GM18502 (cell line): ENCODE measurements around the gene VPS33A.
"Not testable (repeated sequence)": the region's sequence is repeated elsewhere in the genome, so short reads cannot be mapped to it uniquely, and the experiment has no call there.

Experiments
- ATAC-seq: cut with Tn5 transposase; IDR thresholded peaks from one replicate; pipeline ENCODE4 v1.9.1; 2021; ENCODE audit warnings: mild to moderate bottlenecking; ENCODE audit not compliant: unreplicated experiment, poor library complexity

VPS33A gene

DNA sequence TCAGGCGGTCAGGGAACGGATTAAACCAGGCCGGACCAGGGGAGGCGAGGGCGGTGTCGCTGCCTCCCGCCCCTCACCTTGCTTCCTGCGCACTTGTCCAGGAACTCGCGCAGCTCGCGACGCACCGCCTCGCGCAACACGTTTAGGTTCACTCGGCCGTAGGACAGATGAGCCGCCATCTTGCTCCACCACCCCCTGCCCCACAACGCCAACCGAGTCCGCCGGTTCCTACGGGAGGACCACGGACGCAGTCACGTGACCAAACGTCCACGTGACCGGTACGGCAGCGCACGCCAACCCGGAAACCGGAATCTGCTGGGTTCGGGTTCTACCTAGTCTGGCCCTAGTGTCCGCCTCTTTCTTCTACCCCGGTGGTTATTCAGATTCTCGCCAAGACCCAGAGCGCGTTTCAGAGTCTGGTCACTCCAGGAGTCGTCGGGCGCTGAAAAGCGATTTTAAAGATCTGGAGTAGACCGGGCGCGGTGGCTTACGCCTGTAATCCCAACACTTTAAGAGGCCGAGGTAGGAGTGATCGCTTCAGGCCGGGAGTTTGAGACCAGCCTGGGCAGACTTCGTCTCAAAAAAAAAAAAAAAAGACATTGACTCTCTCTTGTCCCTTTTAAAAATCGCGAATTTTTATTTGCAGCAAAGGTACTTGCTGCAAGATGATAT lies at the start of gene VPS33A:
Gene VPS33A, minus strand, starts transcription at position 265 of the 672 bp plus-strand sequence. Its CDS starts 86 bp downstream, at position 179.
- peak; percentile 85 for ATAC-seq

DNA sequence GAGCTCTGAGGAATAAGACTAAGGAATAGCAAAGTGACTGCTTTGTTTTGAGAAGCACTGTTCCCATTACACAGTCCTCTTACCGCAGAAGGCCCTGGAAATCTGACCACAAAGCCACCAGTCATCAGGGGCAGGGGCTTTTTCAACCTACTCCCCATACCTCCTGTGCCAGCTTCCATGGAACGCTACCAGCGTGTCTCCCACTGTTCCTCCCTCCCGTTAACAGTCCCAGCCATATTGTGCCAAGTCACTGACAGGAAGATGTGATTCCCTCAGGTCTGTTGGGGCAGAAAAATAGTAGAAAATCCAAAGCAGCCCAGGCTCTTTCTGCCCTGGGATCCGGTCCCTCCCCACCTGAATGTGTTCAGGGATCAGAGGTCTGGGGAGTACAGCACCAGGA lies 46.6 kb upstream of the VPS33A start:
- ATAC-seq: no peak

DNA sequence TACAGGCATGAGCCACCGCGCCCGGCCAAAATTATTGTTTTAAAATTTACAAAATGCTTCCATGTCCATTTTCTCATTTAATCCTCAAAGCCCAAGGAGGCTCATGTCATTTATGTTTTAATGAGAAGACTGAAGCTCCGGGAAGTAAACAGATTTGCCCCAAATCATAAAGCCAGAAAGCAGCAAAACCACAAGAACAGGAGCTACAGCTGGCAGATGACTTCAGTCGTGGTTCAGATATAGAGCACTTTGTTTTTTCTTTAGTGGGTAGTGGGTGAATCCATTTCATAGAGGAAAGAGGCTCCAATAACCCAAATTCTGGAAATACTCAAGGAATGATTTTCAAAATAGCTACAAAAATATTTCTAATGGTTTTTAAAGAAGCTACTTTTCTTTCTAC lies 45.4 kb upstream of the VPS33A start:
- no peak for ATAC-seq

DNA sequence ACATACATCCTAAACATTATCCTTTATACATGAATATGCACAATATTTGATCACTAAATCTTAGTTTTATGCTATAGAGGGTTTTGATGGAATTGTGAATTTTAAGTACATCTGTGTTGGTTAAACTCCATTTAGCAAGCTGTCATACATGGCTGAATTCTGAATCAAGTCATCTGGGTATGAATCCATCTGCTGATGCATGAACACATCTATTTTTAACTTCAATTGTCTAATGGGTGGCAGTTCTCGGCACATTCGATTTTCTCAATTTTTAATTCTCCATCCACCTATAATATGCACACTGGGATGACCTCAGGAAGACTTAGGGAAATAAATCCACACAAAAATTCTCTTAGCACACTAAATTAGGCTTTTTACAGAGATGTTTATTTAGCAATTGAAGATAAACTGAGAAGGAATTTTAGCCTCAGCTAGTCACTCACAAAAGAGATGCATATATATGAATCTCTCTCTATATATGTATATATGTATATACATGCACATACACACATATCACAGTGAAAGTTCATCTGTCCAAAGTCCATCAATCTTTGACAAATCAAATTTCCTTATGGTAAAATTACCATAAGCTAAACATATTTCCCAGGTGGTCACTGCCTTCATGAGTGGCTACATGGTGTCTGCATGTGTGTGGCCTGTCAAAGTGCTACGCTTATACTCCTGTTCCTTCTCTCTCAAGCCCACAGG lies 44.5 kb upstream of the VPS33A start:
- no peak for ATAC-seq

DNA sequence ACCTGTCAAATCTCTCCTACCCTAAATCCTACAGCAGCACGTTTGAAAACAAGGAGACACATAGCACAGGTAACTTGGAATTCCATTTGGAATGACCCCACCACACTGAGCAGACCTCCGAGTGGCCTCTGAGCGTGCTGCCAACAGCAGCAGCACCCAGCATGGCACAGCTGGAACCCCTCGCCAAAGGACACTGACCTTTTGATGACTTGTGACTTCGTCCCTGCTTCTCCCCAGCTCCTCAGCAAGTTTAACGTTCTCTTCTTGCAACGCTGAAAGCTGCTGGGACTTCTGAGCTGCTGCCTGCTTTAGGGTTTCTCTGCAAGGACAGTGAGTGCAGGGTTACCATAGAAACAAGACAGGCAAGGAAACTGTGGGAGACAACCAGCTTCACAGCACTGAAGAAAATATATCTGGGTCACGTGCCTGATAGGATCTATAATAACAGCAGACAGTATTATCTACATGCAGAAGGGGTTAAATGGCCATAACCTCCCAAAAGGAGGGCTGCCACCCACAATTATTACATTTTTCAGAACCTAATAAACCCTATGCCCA lies 43.3 kb upstream of the VPS33A start:
- no peak for ATAC-seq

DNA sequence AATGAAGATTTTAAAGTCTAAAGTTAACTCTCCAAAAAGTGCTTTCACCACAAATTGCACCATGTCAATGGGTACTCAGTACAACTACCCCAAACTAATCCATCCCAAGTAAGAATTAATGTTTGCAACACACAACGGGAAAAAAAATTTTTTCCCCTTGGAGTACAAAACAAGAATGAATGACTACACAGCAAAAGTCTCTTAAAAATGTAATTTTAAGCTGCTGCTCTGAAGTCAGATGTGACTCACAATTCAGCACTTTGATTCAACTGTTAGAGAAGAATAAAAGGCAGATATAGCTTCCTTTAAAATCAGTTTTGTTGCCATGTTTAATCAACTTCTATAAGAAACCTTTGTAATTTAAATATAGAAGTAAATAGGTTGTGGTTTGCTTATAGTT lies 42.5 kb upstream of the VPS33A start:
- no peak for ATAC-seq

DNA sequence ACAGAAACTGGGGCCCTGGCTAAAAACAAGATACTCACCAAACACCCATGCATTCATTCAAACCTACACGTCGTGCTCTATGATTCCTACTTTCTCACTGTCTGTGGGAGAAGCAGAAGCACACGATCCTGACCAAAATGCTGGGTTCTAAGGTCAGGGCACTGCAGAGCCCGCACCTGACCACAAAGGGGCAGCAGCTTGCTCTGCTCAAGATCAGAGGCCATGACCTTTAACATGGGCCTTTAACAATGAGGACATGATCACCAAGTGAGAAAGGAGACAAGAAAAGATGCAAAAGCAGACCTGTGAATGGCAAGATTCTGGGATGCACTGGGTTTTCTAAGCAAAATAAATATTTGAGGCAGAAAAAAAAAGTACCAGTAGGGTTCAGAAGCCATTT lies 40.1 kb upstream of the VPS33A start:
- no peak for ATAC-seq

DNA sequence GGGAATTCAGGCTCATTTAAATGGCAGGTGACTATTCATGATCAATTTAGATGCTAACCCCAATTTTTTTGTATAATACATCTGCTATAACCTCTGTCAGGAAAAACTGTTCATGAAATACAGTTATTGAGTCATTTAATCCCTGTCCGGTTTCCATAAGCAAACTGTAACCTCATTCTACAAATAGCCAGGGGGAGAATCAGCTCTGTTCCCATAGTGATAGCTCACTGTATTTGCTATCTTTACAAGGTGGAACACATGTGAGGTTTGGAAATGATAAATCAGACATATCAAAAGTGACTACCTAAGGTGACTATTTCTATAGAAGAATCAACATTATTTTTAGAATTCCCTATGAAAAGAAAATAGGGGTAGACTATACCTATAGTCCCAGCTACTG lies 38.6 kb upstream of the VPS33A start:
- no peak for ATAC-seq

DNA sequence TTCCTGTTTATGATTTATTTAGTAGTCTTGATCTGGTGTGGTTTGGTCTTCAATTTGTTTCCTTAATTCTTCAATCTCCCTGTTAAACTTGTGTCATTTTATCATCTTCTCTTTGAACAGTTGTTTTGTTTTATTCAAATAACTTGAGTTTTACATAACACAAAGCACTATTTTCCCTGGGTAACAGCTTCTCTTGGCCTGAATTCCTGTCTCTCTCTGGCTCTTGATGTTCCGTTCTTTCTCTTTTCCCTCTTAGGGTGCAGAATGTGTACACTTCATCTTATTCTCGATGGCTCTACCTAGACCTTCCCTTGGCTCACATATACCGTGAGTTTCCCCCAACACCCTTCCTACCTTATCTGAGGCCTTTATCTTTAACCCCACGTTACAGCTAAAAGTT lies 36.8 kb upstream of the VPS33A start:
- ATAC-seq: no peak

DNA sequence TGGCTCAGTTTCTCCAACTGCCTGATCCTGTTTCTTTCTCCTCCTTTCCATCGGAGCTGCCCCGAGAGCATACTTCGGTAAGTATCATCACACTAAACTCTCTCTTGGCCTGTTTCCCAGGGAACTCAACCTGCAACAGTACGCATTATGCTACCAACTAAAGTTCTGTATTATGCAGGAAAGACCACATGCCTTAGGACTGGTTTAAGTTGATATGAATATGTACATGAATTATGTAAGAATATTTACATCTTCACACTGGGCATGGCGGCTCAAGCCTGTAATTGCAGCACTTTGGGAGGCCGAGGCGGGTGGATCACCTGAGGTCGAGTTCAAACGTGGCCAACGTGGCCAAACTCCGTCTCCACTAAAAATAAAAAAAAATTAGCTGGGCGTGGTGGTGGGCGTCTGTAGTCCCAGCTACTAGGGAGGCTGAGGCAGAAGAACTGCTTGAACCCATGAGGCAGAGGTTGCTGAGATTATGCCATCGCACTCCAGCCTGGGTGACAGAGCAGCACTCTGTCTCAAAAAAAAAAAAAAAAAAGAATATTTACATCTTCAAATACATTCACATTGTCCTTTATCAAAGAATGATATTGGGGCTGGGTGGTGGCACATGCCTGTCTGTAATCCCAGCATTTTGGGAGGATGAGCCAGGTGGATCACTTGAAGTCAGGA lies 31.9 kb upstream of the VPS33A start:
- no peak for ATAC-seq

DNA sequence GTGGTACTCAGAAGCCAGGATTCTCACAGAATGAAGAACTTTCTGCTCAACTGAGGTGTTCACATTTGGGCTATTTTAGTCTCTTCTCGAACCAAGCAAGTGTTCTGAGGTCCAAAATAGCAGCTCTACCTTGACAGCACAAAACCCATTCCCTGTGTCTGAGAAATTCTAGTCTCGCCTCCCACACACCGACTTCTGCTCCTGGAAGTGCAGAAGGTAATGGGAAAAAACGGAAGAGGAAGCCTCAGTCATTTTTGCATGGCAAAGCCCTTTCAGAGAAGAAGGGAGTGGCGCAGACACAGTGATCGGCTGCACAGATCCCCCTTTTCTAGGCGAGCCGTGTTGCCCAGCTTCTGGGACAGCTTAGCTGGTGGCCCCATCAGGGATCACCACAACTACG lies 31.2 kb upstream of the VPS33A start:
- ATAC-seq: no peak

DNA sequence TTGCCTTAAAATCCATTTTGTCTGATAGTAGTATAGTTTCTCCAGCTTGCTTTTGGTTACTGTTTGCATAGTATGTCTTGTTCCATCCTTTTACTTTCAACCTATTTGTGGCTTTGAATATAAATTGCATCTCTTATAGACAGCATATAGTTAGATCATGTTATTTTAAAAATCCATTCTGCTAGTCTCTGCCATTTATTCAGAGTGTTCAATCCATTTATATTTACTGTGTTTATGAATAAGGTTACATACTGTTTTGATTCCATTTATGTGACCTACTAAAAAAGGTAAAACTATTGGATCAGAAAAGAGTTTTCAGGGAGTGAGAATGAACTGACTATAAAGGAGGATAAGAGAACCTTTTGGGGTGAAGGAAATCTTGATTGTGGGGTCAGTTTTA lies 29.6 kb upstream of the VPS33A start:
- ATAC-seq: no peak

DNA sequence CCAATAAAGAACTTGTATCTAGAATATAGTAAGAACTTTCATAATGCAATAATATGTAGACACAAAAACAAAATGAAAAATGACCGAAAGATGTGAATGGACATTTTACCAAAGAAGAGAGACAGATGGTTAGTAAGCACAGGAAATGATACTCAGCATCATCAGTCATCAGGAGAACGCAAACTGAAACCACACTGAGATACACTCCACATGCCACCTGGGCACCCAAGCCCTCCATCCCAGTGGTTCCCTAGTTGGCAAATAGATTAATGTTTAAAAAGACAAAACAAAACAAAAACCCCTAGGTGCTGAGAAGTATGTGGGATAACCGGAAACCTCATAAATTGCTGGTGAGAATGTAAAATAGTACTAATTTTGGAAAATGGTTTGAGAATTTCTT lies 26.8 kb upstream of the VPS33A start:
- peak; percentile 48 for ATAC-seq

DNA sequence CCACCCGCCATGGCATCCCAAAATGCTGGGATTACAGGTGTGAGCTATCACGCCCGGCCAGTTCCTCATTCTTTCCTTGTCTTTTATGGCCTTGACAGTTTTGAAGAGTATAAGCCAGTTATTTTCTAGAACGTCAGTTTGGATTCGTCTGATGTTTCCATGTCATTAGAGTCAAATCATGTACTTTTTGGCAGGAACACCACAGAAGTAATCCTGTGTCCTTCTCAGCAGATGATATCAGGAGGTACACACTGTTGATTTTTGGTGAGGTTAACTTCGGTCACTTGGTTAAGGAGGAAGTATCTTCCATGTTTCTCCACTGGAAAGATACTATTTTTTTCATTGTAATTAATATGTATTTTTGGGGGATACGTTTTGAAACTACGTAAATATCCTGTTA lies 25.1 kb upstream of the VPS33A start:
- no peak for ATAC-seq

DNA sequence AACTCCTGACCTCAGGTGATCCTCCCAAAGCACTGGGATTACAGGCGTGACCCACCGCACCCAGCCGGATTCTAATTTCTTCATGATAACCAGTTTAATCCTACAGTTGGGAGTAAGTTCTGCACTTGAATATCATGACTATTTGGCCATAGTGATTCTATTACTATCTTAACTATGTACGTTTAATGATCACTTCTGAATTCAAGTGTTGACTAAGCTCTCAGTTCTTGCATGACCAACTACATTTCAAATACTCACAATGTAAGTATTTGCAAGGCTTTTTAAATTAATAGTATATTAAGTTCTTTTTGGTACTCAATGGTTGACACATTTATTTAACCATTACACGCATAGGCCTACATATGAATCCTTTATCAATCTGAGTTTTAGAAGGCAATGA lies 17.4 kb upstream of the VPS33A start:
- no peak for ATAC-seq

DNA sequence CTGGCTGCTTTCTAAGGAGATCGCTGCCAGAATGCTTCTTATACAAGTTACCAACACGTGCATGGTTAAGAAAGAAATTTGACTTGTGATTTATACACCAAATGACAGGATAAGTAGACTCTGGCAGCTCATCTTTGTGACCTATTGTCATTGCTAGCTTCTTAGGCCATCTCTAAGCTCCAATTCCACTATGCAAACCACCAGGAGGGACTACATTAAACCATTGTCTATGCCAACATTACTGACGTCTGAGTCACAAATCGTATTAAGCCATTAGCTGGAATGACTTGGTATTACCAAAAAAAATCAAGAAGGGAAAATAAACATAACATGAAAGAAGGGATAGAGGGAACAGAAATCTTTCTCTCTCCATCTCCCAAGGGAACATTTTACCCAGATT lies 15.8 kb upstream of the VPS33A start:
- no peak for ATAC-seq

DNA sequence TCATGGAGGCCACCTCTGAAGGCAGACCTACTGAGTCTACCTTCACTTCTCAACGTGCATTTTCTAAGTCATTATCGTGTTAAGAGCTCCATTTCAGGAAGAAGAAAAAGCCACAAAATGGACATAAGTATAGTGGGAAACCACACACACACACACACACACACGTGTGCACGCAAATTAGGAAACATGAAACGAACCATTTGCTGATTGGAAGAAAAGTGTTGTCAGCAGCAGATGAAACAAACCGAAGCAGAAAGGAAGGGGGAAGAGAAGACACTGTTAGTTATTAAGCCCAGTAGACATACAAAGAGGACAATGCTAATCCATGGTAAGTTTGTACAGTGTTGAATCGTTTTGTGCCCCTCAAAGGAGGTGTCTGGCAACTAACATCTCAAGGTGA lies 9.9 kb upstream of the VPS33A start:
- ATAC-seq: no peak

DNA sequence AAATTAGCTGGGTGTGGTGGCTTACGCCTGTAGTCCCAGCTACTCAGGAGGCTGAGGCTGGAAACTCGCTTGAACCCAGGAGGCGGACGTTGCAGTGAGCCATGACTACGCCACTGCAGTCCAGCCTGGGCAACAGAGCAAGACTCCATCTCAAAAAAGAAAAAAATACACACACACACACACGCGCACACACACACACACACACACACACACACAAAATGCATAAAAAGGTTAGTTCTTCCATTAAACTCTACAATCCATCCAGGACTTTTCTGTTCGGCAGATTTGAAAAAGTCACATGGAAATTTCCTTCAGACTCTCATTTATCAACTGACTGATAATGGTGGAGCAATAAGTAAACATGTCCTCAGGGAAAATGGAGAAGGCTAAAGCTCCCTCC lies 9.2 kb upstream of the VPS33A start:
- ATAC-seq: no peak

DNA sequence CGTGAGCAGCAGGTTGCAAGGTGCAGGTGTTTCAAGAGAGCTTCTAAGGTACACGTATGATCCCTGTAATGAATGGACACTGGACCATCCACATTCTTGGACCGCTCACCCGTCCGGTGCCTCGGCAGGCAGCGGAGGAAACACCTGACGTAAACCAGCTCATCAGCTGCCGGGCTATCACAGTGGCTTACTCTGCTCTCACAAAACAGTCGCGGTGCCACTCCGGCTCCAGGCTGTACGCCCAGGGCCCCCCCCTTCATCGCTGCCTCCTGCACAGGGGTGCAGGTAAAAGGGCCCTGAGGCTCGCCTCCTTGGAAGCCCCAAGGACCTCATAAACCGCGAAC lies 436 bp downstream of the VPS33A start:
- ATAC-seq: peak; percentile 32

DNA sequence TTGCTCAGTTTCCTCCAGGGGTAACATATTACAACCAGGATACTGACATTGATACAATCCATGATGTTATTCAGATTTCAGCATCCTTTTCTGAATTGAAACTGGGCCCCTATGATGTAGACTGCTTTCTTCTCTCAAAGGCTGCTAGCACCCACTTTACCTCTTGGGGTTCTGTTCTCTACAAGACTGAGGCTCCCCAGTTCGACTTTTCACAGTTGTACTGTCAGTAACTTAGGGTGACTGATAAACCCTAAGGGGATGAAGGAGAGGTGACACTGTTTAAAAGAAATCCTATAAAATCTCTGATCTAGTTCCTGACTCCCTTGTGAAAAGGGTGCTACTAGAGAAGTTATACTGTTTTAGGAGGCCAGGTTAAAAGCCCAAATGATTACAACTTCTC lies 818 bp downstream of the VPS33A start:
- no peak for ATAC-seq

DNA sequence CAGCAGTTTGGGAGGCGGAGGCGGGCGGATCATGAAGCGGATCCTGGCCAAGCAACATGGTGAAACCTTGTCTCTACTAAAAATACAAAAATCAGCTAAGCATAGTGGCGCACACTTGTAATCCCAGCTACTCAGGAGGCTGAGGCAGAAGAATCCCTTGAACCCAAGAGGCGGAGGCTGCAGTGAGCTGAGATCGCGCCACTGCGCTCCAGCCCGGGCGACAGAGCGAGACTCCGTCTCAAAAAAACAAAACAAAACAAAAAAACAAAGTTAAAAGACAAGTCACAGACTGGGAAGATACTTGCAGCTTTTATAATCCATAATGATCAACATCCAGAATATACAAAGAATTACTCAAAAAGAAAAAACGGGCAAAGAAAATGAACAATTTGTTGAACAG lies 5.6 kb downstream of the VPS33A start:
- ATAC-seq: not testable (repeated sequence)
